Keratinocyte (primary cell): ENCODE measurements around the gene MSGN1. TPM values are rescaled to one million over a fixed set of nuclear protein-coding genes. Genes with fewer than 3 reads are reported as not detected.

Experiments used
- DNase-seq: peaks from one replicate; pipeline ENCODE4 v3.0.0-alpha.2; 2011; ENCODE audit warnings: low read depth, missing footprints, low spot score
- FAIRE-seq: peaks from 2 replicates; lab custom pipeline; 2011; peaks lifted over from hg19 to GRCh38; lab: Jason Lieb, UNC
- H2AFZ ChIP-seq: 2 replicates; pipeline ENCODE4 v1.6.0; 2012; ENCODE audit warnings: low read length, control low read depth, inconsistent platforms; ENCODE audit not compliant: control insufficient read depth
- H3K27ac ChIP-seq: 2 replicates; pipeline ENCODE4 v1.5.1; 2011; ENCODE audit warnings: low read length; ENCODE audit not compliant: control insufficient read depth, insufficient read depth
- H3K27me3 ChIP-seq: 3 replicates; pipeline ENCODE4 v1.6.0; 2011; ENCODE audit warnings: low read length; ENCODE audit not compliant: control insufficient read depth, insufficient read depth; ENCODE audit errors: extremely low read depth
- H3K36me3 ChIP-seq, 2 experiments: 2 replicates in 1 of 2; 3 replicates in 1 of 2; pipeline ENCODE4 v1.5.1; 2011; ENCODE audit warnings: low read length in 2 of 2, mild to moderate bottlenecking in 1 of 2; ENCODE audit not compliant: control insufficient read depth in 2 of 2, insufficient read depth in 2 of 2; ENCODE audit errors: extremely low read depth in 1 of 2
- H3K4me1 ChIP-seq: 3 replicates; pipeline ENCODE4 v1.5.1; 2011; ENCODE audit warnings: low read length; ENCODE audit not compliant: control insufficient read depth, insufficient read depth; ENCODE audit errors: extremely low read depth
- H3K4me2 ChIP-seq: 3 replicates; pipeline ENCODE4 v1.6.0; 2011; ENCODE audit warnings: low read depth, low read length; ENCODE audit not compliant: control insufficient read depth, insufficient read depth; ENCODE audit errors: extremely low read depth
- H3K4me3 ChIP-seq, 3 experiments: fragments of 200-600 bp in 1 of 3; sonication (generic) in 1 of 3; 2 replicates in 2 of 3; 3 replicates in 1 of 3; pipeline ENCODE4 v1.5.1; 2011 to 2016; ENCODE audit warnings: low read length in 3 of 3, mild to moderate bottlenecking in 3 of 3, control low read depth in 2 of 3, inconsistent platforms in 1 of 3, low read depth in 1 of 3, mixed read lengths in 1 of 3, mixed run types in 1 of 3, moderate library complexity in 1 of 3; ENCODE audit not compliant: control insufficient read depth in 2 of 3, insufficient read depth in 2 of 3; ENCODE audit errors: extremely low read depth in 1 of 3
- H3K79me2 ChIP-seq: 2 replicates; pipeline ENCODE4 v1.6.0; 2012; ENCODE audit warnings: low read length; ENCODE audit not compliant: control insufficient read depth, insufficient read depth
- H3K9ac ChIP-seq: 3 replicates; pipeline ENCODE4 v1.6.0; 2011; ENCODE audit warnings: low read length; ENCODE audit not compliant: control insufficient read depth, insufficient read depth; ENCODE audit errors: extremely low read depth
- H3K9me1 ChIP-seq: 3 replicates; pipeline ENCODE4 v1.6.0; 2011; ENCODE audit warnings: low read length; ENCODE audit not compliant: control insufficient read depth, insufficient read depth; ENCODE audit errors: extremely low read depth
- H3K9me3 ChIP-seq: 2 replicates; pipeline ENCODE4 v1.5.1; 2012; ENCODE audit warnings: low read depth, low read length; ENCODE audit not compliant: control insufficient read depth
- H4K20me1 ChIP-seq: 3 replicates; pipeline ENCODE4 v1.6.0; 2011; ENCODE audit warnings: low read length; ENCODE audit not compliant: control insufficient read depth, insufficient read depth; ENCODE audit errors: extremely low read depth
- EZH2 ChIP-seq: IDR thresholded peaks from one replicate; pipeline ENCODE4 v1.6.1; 2012; ENCODE audit warnings: inconsistent platforms, mild to moderate bottlenecking, low read length, moderate library complexity
- dilution Hi-C: fragments of 300-500 bp; cut with MboI; formaldehyde crosslinking; loops from one replicate; pipeline ENCODE4 v1.7.0; 2020; ENCODE audit warnings: low sequenced_read_pairs; ENCODE audit not compliant: extremely low pct_ligation_motif_present
- polyA plus RNA-seq, 5 experiments: library from polyadenylated mRNA; depleted of rRNA in 3 of 5; stranded (reverse) in 3 of 5; stranded (forward) in 1 of 5; unstranded in 1 of 5; fragments of >200 nt; gene quantifications; 1 replicate in 1 of 5; 2 replicates in 3 of 5; 3 replicates in 1 of 5; pipeline versions ENCODE4 v1.2.1 to v1.2.3, GENCODE V29; 2011 to 2012; ENCODE audit warnings: missing spikeins in 2 of 5, low read depth in 1 of 5, low replicate concordance in 1 of 5
- TF ChIP-seq, protein P1 (sequence below), 3 experiments: IDR thresholded peaks in 1 of 3; conservative IDR thresholded peaks in 1 of 3; optimal IDR thresholded peaks in 1 of 3; 2 replicates in 2 of 3; 3 replicates in 1 of 3; pipeline versions ENCODE3 to v1.5.1; 2011; ENCODE audit warnings: low read length in 3 of 3, mild to moderate bottlenecking in 3 of 3, moderate library complexity in 2 of 3, control low read depth in 1 of 3, inconsistent platforms in 1 of 3; ENCODE audit not compliant: insufficient read depth in 2 of 3; ENCODE audit errors: extremely low read depth in 1 of 3

The MSGN1 gene
- polyA plus RNA-seq, 1 donor (not counting 4 experiments of a cell fraction or from before 2014, with no cell fraction given), result 0.22 TPM

- Histone ChIP-seq H3K9ac (no peak overlapping the region), H3K79me2 (no peaks in the 10 kb centered on the region), H3K36me3 (no peaks in the 10 kb centered on the region), H3K27ac (no peak overlapping the region), H3K4me3 (no peak overlapping the region), H3K9me1 (no peaks in the 10 kb centered on the region), H2AFZ (no peak overlapping the region), H3K4me2 (no peak overlapping the region), H4K20me1 (no peaks in the 10 kb centered on the region), H3K4me1 (no peaks in the 10 kb centered on the region), H3K27me3 (no peaks in the 10 kb centered on the region), H3K9me3 (no peaks in the 10 kb centered on the region)
- TF ChIP-seq, protein P1, sequence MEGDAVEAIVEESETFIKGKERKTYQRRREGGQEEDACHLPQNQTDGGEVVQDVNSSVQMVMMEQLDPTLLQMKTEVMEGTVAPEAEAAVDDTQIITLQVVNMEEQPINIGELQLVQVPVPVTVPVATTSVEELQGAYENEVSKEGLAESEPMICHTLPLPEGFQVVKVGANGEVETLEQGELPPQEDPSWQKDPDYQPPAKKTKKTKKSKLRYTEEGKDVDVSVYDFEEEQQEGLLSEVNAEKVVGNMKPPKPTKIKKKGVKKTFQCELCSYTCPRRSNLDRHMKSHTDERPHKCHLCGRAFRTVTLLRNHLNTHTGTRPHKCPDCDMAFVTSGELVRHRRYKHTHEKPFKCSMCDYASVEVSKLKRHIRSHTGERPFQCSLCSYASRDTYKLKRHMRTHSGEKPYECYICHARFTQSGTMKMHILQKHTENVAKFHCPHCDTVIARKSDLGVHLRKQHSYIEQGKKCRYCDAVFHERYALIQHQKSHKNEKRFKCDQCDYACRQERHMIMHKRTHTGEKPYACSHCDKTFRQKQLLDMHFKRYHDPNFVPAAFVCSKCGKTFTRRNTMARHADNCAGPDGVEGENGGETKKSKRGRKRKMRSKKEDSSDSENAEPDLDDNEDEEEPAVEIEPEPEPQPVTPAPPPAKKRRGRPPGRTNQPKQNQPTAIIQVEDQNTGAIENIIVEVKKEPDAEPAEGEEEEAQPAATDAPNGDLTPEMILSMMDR (optimal IDR thresholded peaks at IDR 0.05 in 1 of 3, IDR thresholded peaks at IDR 0.05 in 1 of 3, conservative IDR thresholded peaks at IDR 0.05 in 1 of 3; ENCODE audit: extremely low read depth in 1 of 3, insufficient read depth in 2 of 3, low read length in 3 of 3), result no peak
- no peak for TF ChIP-seq EZH2
- dilution Hi-C loops, result no loop called here
- DNase-seq (no peak), FAIRE-seq (no peak)
These were observed 11.9 kb upstream of the MSGN1 start for GRCh38 chr2:17804358-17804757.

DNA sequence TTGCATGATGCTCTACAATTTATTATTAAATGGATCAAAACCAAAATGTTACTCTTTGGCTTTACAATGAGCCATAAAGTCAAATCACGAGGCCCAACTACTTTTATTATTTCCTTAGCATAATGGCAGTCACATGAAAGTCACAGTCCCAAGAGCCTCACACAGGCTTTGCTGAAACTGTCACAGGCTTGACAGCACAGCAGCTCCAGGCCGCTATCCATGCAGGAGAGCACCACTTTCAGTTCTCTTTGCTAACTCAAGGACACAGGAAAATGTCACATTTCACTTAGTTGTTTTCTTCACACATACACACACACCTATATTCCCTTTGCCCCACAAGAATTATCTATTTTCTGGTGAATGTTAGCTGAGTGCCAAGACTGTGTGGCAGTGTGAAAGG is 11.1 kb upstream of the MSGN1 start:
- Histone ChIP-seq H3K27ac (no peak overlapping the region), H3K79me2 (no peaks in the 10 kb centered on the region), H2AFZ (no peak overlapping the region), H3K9me3 (no peaks in the 10 kb centered on the region), H3K9ac (no peak overlapping the region), H3K36me3 (no peaks in the 10 kb centered on the region), H3K4me3 (no peak overlapping the region), H3K9me1 (no peaks in the 10 kb centered on the region), H3K4me2 (no peak overlapping the region), H3K27me3 (no peaks in the 10 kb centered on the region), H4K20me1 (no peaks in the 10 kb centered on the region), H3K4me1 (no peaks in the 10 kb centered on the region)
- dilution Hi-C loops, result no loop called here
- TF ChIP-seq, protein P1 (optimal IDR thresholded peaks at IDR 0.05 in 1 of 3, IDR thresholded peaks at IDR 0.05 in 1 of 3, conservative IDR thresholded peaks at IDR 0.05 in 1 of 3; ENCODE audit: extremely low read depth in 1 of 3, insufficient read depth in 2 of 3, low read length in 3 of 3), result no peak
- no peak for TF ChIP-seq EZH2
- no peak for FAIRE-seq
- no peak for DNase-seq
